HG02840 (cell line): ENCODE results near the gene F12.
"Not testable (repeated sequence)": the region's sequence is repeated elsewhere in the genome, so short reads cannot be mapped to it uniquely, and the experiment has no call there.

ENCODE experiments used
- ATAC-seq: cut with Tn5 transposase; IDR thresholded peaks from one replicate; pipeline ENCODE4 v1.9.1; 2021; ENCODE audit warnings: mild to moderate bottlenecking, moderate library complexity, moderate number of reproducible peaks; ENCODE audit not compliant: unreplicated experiment, low FRiP score

The F12 gene

DNA sequence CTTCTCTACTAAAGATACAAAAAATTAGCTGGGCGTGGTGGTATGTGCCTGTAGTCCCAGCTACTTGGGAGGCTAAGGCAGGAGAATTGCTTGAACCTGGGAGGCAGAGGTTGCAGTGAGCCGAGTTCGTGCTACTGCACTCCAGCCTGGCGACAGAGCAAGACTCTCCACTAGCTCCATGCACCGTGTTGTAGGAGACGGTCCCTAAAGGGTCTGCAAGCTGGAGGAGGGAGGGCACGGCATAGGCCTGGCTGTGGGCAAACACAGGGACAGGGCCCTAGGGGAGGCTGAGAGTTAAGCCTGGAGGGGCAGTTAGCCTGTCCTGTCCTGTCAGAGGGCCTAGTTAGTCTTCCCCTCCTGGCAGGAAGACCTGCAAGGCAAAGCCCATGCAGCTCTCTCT is 48.6 kb downstream of the F12 start:
- not testable (repeated sequence) for ATAC-seq

DNA sequence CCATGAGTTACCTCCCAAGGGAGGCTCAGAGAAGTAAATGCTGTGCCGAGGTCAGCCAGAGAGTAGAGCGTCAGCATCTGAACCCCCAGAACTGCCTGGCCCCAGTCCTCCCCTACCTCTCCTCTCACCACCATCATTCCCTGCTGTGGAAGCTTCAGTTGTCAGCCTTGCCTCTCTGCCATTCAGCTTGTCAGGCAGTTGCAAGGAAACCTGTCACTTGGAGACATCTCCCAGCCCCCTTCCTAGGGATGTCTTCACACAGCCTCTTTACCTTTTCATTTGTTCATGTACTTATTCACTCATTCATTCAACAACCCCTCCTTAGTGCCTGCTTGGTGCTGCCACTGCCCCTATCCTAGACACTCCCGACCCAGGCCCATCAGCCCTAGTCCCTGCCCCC is 49.5 kb downstream of the F12 start:
- ATAC-seq, result no peak

- no peak for ATAC-seq
Measured at GRCh38 chr5:177359451-177359851, 49.9 kb downstream of the F12 start.

- no peak for ATAC-seq
Measured at GRCh38 chr5:177358370-177358819, 51.0 kb downstream of the F12 start.

DNA sequence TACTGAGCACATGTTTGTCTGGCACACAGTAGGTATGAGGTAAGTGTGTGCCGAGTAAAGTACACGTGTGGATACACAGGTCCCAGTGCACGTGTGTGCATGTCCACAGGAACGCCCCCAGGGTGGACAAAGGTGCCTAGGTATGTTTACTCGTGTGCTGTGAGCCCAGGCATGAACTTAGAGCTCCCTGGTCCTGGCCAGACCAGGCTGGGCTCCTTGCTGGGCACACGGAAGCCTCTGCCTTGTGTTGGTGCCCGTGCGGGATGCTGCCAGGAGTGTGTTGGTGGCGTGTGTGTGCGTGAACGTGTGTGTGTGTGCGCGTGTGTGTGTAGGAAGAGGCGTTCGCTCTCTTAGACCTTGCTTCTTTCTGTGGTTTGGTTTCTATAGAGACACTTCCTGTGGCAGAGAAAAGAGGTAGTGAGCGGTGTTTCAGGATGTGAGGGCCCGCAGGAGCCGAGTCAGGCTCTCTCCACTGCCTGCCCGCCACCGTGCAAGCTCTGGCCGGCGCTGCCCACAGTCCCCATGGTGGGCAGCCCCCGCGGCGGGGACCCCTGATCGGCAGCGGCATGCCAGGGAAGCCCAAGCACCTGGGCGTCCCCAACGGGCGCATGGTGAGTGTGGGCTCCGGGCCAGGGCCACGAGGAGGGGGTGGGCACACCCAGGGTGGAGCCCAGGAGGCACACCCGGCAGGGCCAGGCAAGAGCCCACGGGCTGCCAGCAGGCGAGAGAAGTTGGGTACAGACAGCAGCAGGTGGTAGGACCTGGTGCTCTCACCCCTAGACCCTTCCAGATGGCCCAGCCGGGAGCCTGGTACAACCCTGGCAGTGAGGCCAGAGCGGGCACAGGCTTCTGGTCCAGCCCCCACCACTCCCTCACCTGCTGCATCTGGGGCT is 51.7 kb downstream of the F12 start, which contains the start of gene RGS14:
Gene RGS14, plus strand, starts transcription at position 466 of the 893 bp plus-strand sequence. Its CDS starts 101 bp downstream, at position 567.
- ATAC-seq, result peak; percentile 87

GRCh38 chr5:177357146-177357458 is 52.3 kb downstream of the F12 start:
- no peak for ATAC-seq

- no peak for ATAC-seq
Measured at GRCh38 chr5:177356746-177357145, 52.6 kb downstream of the F12 start.

DNA sequence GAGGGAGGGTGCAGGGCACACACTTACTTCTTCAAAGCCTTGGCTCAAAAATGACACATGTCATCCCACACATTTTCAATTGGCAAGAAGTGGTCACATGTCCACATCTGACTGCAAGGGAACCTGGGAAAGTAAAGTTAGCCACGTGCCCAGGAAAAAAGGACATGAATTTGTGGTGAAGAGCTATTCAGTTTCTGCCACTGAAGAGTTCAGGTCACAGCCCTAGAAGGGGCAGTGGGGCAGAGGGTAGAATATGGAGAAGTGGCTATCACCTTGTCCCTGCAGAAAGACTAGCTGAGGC is 53.5 kb downstream of the F12 start:
- ATAC-seq, result no peak

DNA sequence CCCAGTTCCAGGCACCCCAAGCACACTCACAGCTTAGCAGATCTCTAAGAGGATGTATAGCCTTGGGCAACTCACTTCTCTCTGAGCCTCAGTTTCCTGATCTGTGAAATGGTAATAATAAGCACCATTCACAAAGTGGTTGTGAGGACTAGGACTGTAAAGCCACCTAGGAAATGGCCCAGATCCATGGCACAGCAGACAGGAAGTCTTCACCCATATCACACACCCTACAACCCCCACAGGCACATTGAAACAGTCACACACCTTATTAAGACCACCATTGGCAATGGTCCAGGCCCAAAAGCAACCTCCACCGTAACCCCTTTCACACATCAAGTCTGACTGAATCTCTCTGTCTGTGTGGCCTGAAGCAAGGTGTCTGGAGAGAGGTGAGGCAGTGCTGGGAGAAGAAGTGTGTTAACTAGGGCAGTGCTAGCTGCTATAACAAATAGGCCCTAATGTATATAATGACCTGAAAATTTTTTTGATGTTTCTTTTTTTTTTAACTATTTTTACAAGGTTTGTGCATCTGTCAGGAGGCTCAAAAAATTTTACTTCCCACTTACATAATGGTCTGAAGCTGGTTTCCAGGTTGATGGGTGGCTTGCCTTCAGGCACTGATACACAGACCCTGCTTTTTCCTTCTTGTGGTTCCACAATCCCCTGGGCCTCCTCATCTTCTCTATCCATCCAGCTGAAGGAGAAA is 54.0 kb downstream of the F12 start:
- ATAC-seq, result no peak

- ATAC-seq, result no peak
Measured at GRCh38 chr5:177354711-177355110, 54.7 kb downstream of the F12 start.

DNA sequence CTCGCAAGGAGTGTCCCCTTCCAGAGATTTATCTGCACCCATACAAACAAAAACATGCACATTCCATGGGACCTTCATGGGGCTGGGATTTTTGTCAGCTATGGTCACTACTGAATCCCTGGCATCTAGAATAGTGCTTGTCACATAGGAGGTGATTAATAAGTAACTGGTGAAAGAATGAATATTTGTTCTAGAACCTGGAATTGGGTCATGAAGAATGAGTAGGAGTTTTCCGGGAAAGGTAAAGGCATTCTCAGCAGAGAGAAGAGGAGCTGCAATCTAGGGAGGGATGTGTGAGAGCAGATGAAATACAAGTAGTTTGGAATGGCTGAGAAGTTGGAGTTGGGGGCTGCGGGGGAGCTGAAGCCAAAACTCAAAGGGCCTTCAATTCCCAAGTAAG is 55.1 kb downstream of the F12 start:
- ATAC-seq, result no peak

DNA sequence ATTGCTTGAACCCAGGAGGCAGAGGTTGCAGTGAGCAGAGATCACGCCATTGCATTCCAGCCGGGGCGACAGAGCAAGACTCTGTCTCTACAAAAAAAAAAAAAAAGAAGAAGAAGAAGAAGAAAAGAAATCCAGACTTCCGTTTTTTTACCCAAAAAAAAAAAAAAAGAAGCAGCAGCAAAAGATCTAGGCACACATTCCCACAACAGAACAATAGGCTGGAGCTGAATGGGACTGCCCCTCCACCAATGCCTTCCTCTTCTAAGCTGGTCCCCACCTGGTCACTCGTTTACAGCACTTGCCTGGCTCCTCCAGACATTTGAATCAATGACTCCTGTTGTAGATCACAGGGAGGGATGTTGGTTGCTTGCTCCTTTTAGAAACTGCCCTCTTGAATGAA is 56.3 kb downstream of the F12 start:
- no peak for ATAC-seq
